ENCODE results near the gene APP.

APP gene

GRCh38 chr21:26130249-26130881, 40.2 kb downstream of the APP start:
- DNase-seq (ENCODE audit: extremely low read depth in 1 of 2, low read depth in 1 of 2), result no peak

DNA sequence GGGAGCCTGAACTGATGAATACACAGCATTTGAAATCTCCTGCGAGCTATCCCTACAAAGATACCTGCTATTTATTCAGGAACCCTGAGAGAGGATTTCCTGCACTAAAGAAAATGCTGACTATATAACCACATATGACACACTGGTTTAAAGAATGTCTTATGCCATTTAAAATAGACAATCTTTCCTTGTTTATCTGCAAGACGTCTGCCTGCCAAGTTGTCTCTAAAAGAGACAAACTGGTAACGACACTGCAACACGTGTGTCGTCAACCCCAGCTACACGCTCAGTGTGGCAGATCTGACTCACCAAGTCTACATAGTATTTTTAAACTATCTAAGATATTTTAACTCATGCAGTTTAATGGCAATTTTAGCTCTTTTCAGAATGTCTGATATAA, 42.7 kb downstream of the APP start:
- DNase-seq (ENCODE audit: extremely low read depth in 1 of 2, low read depth in 1 of 2), result no peak

DNA sequence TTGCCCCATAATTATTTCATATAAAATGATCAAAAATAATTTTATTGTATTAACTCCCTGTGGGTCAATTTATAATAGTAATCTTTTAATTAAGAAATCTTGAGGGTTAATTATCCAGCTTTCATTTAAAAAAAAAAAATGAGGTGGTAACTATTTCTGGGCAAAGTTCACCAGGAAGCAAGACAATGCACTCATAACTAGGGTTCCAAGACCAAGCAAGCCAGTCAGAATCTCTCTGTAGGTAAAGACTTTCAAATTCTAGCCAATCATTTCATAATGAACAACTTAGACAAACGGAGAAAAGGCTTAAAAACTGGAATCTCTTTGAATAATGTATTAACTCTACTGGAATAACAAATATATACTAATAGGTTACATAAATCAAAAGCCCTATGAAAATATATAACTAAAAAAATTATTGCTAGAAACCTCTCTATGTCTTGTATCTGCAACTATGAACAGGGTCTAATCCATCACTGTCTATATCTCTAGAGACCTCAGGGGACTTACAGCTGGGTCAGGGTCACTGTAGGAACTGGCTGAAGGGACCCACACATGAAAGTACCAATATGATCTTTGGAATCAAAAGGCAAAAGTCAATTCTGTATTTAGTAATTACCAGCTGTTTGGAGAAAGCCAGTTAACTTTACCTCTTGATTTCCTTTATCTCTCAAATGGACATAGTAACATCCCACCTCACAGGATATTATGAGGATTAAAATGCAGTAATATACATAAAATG, 43.3 kb downstream of the APP start:
- DNase-seq (ENCODE audit: extremely low read depth in 1 of 2, low read depth in 1 of 2), result no peak

DNA sequence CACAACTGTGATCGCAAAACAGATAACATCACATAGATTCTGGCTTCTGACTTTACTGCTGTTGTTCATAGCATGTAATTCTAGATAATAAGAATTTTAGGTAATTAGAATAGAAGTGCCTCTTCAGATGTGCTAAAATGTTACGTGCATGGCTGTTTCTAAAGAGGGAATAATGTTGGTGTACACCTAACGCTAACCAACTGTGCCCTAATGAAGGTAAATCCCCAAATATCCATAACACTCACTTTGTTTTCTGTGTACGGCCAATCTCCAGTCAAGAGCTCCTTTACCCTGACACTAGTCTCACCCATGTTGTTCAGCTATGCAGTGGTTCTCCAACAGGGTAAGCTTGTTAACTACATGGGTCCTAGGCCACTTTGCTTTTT, 44.4 kb downstream of the APP start:
- no peak for DNase-seq (ENCODE audit: extremely low read depth in 1 of 2, low read depth in 1 of 2)

GRCh38 chr21:26125433-26126167, 45.0 kb downstream of the APP start:
- DNase-seq (ENCODE audit: extremely low read depth in 1 of 2, low read depth in 1 of 2), result no peak

DNA sequence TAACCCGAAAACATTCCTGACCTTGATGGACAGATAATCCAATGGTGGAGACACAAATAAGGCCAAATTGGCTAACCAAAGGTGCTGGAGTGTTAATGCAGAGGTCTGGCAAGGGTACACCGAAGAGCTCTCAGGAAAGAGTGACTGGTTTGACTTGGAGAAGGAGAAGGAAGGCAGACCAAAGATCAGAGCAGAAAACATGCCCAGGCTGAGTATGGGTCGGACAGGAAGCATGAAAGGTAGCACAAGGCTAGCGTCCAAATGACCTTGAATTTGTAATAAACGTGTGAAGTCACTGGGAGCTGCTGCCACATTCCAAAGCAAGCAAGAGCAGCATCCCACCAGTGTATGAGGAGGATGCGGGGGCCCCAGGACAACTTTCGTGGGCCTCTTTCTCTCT, 45.7 kb downstream of the APP start:
- no peak for DNase-seq (ENCODE audit: extremely low read depth in 1 of 2, low read depth in 1 of 2)

GRCh38 chr21:26124421-26124833, 46.1 kb downstream of the APP start:
- DNase-seq (ENCODE audit: extremely low read depth in 1 of 2, low read depth in 1 of 2), result no peak

GRCh38 chr21:26123012-26123411, 47.6 kb downstream of the APP start:
- no peak for DNase-seq (ENCODE audit: extremely low read depth in 1 of 2, low read depth in 1 of 2)

DNA sequence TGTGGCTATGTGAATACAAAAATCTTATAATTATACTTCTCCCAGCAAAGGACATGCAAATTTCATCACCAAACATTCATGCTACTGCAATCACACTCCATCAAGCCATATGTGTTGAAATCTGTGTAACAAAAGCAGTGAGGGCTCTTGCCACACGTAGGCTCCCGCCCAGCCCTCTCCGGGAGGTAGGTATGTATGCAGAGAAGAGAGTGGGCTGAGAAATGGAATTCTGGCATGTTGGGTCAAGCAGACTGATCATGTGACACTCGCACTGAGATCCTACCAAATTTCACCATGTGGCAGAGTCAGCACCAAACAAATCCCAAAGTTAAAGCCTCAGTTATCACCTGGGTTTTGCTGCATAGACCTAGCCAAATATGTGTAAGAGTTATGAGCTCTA, 49.7 kb downstream of the APP start:
- DNase-seq (ENCODE audit: extremely low read depth in 1 of 2, low read depth in 1 of 2), result no peak

- DNase-seq (ENCODE audit: extremely low read depth in 1 of 2, low read depth in 1 of 2), result no peak
Measured at GRCh38 chr21:26119906-26120305, 50.7 kb downstream of the APP start.

- no peak for DNase-seq (ENCODE audit: extremely low read depth in 1 of 2, low read depth in 1 of 2)
Measured at GRCh38 chr21:26118938-26119540, 51.5 kb downstream of the APP start.

DNA sequence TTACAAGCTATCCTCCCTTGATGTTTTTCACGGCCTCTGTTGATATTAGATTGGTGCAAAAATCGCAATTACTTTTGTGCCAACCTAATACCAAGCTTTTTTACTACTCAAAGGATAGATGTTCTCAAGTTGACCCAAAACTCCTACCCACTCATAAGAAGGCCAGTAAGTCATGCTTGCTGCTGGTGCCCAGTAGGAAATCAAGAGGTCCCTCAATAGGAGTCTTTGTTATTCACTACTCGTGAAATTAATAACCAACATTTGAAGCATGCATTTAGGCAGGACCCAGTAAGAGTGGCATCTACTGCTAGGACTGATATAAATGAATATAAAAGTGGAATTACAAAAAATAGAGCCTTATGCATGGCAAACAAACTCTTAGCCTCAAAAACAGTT, 52.6 kb downstream of the APP start:
- no peak for DNase-seq (ENCODE audit: extremely low read depth in 1 of 2, low read depth in 1 of 2)

DNA sequence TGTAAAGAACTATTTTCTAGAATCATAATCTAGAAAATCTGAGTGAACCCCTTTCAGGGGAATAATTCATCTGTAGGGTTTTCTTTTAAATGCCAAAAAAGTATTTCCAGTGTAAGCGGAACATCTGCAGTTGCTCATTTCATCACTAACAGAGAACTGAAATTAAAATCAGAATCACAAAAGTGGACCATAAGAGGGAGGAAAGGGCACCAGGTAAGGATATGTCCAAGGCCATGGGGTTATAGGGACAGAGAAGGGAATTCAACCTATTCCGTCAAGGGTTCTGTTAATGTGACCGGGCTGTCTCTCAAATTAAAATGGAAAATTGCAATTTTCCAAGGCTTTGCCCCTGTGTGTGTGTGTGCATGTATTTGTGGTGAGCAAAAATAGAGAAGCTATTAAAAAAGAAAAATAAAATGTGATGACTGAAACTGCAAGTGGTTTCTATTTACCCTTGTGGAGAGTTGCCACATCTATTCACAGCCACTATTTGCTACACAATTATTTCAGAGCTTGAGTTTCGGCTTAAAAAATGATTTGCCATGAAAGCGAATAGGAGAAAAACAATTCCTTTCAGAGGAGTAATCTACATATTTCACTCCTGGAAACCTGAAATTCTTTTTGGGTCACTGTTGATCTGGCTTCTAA, 53.1 kb downstream of the APP start:
- no peak for DNase-seq (ENCODE audit: extremely low read depth in 1 of 2, low read depth in 1 of 2)

GRCh38 chr21:26116456-26117011, 54.0 kb downstream of the APP start:
- DNase-seq (ENCODE audit: extremely low read depth in 1 of 2, low read depth in 1 of 2), result no peak

DNA sequence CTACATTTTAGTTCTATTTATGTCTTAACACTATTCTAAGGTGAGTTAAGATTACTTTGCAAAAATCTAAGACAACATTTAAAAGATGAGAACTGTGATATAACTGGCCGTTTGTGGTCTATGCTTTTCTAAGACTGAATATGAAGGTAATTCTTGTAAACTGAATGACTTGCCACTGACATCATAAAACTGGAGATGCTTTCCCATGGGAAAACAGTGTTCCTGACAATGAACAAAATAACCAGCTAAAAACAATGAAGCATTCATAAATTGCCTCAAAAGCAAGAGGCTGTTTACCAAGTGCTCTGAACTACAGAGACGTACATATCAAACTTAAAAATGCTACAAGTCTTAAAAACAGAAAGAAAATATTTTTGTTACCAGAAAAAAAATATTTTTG, 54.7 kb downstream of the APP start:
- no peak for DNase-seq (ENCODE audit: extremely low read depth in 1 of 2, low read depth in 1 of 2)

DNA sequence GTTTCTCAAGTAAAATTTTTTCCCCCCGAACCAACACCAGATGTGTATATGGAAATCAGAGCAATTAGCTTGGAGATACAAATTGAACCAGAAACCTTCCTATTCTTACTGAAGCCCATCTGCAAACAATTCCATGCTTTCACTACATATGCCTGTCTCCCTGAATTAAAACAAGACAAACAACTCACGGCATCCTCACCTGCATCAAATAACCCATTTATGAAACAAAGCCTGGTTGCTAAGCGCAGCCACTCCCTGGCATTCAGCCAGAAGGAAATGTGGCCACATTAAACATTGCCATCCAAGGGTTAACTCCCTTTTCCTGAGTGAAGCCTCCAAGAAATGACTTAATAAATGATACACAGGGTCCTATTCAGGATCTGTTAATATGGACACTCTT, 55.3 kb downstream of the APP start:
- DNase-seq (ENCODE audit: extremely low read depth in 1 of 2, low read depth in 1 of 2), result no peak

GRCh38 chr21:26112975-26113374, 57.6 kb downstream of the APP start:
- no peak for DNase-seq (ENCODE audit: extremely low read depth in 1 of 2, low read depth in 1 of 2)

DNA sequence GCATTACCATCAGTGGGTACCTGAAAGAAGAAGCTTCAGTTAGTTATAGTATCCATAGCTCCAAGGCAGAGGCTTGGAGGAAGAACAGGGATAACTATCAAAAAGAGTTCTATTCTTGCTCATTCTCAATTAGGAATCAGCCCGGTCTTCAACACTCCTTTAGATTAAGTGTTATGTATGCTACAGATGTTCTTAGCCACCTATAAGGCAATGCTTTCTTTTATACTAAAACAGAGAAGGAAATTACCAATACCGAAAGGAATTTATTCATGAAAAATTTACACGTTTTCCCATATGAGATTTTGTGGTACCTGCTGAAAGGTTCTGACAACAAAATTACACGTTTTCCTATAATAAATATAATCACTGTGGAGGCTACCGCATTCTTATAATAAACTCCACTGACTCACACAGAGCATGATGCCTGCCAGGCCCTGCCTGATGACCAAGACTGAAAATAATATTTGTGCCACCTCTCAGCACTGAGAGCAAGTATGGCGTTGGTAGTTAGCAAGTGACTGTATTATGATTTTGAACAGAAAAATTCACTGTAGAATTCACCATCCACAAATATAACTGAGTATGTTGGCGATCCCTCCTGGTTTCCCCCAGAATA, 58.3 kb downstream of the APP start:
- no peak for DNase-seq (ENCODE audit: extremely low read depth in 1 of 2, low read depth in 1 of 2)

GRCh38 chr21:26110715-26111114, 59.9 kb downstream of the APP start:
- DNase-seq (ENCODE audit: extremely low read depth in 1 of 2, low read depth in 1 of 2), result no peak

- no peak for DNase-seq (ENCODE audit: extremely low read depth in 1 of 2, low read depth in 1 of 2)
Measured at GRCh38 chr21:26107429-26107828, 63.1 kb downstream of the APP start.
